22Rv1 (cell line): ENCODE data around the gene RFTN1.

Experiments
- CTCF ChIP-seq: fragments of 450-650 bp; IDR thresholded peaks from 2 replicates; pipeline ENCODE4 v1.5.1; 2017; ENCODE audit warnings: mild to moderate bottlenecking
- ZFX ChIP-seq: fragments of 450-650 bp; IDR thresholded peaks from 2 replicates; pipeline ENCODE4 v1.6.1; 2017; ENCODE audit warnings: antibody characterized with exemption, borderline replicate concordance

- TF ChIP-seq CTCF (no peak), ZFX (no peak)
Observed at GRCh38 chr3:16528581-16528993, 15.1 kb upstream of the RFTN1 start.
